Measurements from ENCODE around the gene RGS12.

The RGS12 gene

DNA sequence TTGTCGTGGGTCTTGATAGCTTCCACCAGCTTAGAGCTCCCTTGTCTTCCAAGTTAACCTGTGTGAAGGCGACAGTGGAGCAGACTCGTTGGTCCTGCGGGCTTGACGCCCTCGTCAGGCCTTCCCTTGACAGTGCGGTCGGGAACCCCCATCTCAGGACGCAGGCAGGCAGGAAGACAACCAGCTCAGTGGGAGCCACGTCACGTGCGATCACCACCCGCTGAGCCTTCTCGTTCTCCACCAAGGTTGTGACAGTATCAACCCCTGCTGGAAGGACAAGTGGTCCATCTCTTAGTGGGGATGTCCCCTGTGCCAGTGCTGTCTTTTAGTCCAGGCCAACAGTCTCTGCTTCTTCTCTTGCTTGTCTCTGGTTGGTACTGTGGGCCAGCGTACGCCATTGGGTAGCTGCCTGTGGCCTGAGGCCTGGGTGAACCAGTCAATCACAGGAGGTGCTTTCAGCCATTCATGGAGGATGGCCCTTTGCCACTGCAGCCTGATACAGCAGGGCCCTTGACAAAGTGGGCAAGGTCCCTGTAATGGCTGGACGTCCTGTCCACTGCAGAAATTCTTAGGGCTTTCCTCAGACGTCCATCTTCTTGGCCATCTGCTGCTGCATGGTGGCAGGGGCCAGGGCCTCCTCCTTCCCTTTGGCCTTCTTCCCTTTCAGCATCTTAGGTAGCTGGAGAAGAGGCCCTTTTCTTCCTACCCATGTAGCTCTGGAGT is 31.4 kb downstream of the RGS12 start:
- Histone ChIP-seq H3K27ac (replicated peaks) (no peak overlapping the region), H3K4me3 (replicated peaks; ENCODE audit: insufficient read depth, low read length) (no peak overlapping the region), H3K27me3 (ENCODE audit: insufficient read depth, poor library complexity, severe bottlenecking) (no peaks in the 10 kb centered on the region)
- no peak for DNase-seq (ENCODE audit: low read depth in 1 of 2, low spot score in 1 of 2)
- TF ChIP-seq GABPA (IDR thresholded peaks at IDR 0.05; ENCODE audit: low read depth) (no peak), POLR2AphosphoS5 (IDR thresholded peaks at IDR 0.05; ENCODE audit: low read depth) (no peak), SPI1 (IDR thresholded peaks at IDR 0.05; ENCODE audit: borderline replicate concordance, low read depth) (no peak)
- TF ChIP-seq, protein P1, sequence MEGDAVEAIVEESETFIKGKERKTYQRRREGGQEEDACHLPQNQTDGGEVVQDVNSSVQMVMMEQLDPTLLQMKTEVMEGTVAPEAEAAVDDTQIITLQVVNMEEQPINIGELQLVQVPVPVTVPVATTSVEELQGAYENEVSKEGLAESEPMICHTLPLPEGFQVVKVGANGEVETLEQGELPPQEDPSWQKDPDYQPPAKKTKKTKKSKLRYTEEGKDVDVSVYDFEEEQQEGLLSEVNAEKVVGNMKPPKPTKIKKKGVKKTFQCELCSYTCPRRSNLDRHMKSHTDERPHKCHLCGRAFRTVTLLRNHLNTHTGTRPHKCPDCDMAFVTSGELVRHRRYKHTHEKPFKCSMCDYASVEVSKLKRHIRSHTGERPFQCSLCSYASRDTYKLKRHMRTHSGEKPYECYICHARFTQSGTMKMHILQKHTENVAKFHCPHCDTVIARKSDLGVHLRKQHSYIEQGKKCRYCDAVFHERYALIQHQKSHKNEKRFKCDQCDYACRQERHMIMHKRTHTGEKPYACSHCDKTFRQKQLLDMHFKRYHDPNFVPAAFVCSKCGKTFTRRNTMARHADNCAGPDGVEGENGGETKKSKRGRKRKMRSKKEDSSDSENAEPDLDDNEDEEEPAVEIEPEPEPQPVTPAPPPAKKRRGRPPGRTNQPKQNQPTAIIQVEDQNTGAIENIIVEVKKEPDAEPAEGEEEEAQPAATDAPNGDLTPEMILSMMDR (IDR thresholded peaks at IDR 0.05; ENCODE audit: insufficient read depth, low read length) = no peak
- TF ChIP-seq, protein P2, sequence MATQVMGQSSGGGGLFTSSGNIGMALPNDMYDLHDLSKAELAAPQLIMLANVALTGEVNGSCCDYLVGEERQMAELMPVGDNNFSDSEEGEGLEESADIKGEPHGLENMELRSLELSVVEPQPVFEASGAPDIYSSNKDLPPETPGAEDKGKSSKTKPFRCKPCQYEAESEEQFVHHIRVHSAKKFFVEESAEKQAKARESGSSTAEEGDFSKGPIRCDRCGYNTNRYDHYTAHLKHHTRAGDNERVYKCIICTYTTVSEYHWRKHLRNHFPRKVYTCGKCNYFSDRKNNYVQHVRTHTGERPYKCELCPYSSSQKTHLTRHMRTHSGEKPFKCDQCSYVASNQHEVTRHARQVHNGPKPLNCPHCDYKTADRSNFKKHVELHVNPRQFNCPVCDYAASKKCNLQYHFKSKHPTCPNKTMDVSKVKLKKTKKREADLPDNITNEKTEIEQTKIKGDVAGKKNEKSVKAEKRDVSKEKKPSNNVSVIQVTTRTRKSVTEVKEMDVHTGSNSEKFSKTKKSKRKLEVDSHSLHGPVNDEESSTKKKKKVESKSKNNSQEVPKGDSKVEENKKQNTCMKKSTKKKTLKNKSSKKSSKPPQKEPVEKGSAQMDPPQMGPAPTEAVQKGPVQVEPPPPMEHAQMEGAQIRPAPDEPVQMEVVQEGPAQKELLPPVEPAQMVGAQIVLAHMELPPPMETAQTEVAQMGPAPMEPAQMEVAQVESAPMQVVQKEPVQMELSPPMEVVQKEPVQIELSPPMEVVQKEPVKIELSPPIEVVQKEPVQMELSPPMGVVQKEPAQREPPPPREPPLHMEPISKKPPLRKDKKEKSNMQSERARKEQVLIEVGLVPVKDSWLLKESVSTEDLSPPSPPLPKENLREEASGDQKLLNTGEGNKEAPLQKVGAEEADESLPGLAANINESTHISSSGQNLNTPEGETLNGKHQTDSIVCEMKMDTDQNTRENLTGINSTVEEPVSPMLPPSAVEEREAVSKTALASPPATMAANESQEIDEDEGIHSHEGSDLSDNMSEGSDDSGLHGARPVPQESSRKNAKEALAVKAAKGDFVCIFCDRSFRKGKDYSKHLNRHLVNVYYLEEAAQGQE (IDR thresholded peaks at IDR 0.05; ENCODE audit: insufficient replicate concordance, low read depth) = no peak

DNA sequence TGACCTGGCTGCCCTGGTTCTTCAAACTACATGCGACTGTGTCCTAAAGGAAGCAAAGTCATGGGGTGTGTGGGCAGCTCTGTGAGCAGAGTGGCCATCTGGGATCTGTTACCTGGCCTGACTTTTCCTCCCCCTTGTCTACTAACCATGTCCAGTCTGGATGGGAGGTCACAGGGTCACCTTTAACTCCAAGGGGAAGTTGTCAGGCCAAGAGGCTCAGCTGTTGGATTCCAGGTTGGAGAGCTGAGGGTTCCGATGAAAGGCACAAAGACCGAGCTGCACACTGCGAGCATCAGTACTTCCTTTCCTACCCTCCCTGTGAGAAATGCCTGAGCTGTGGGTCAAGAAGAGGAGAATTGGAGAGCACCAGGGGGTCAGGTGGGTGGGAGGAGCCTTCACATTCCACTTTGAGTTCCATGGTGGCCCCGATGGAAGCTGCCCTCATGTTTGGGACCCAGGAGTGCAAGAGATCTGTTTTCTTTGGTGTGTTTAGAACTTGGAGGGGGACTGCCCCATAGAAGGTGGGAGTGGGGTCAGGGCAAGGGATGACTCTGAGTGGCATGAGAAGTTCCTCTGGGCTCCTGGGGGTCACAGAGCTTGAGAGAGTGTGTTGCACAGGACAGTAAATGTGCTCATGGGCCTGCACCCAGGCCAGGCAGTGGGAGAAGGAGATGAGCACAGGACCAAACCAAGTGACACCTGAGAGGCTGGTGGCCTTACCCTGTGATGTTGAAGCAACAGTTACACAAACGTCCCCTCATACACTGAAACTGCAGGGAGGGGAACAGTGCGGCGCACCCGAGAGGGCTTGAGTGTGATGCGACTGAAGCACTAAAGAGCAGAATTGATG is 36.2 kb downstream of the RGS12 start:
- H3K4me3 ChIP-seq (replicated peaks; ENCODE audit: insufficient read depth, low read length) = no peak overlapping the region
- TF ChIP-seq GABPA (IDR thresholded peaks at IDR 0.05; ENCODE audit: low read depth) (no peak), SPI1 (IDR thresholded peaks at IDR 0.05; ENCODE audit: borderline replicate concordance, low read depth) (no peak), POLR2AphosphoS5 (IDR thresholded peaks at IDR 0.05; ENCODE audit: low read depth) (no peak)
- TF ChIP-seq, protein P2 (IDR thresholded peaks at IDR 0.05; ENCODE audit: insufficient replicate concordance, low read depth) = no peak
- TF ChIP-seq, protein P1 (IDR thresholded peaks at IDR 0.05; ENCODE audit: insufficient read depth, low read length) = no peak
- H3K27ac ChIP-seq (replicated peaks) = no peak overlapping the region
- DNase-seq (ENCODE audit: low read depth in 1 of 2, low spot score in 1 of 2) = no peak
- no peaks in the 10 kb centered on the region for H3K27me3 ChIP-seq (ENCODE audit: insufficient read depth, poor library complexity, severe bottlenecking)

DNA sequence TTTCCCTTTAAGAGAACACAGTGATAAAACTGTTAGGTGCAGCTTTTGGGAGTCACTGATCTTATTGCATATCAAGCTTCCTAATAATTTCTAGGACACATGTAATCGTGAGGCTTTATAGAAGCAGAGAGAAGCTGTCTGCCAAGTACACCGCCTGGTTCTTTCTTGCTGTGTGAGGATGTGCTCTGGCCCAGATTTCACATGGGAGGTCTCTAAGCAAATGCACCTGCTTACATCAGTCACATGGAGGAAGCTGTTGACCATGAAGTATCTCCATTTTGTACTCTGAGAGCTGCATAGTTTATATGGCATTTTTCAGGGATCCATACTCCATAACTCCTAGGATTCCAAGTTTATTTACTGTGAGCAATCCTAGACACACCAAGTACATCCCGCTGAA is 37.1 kb downstream of the RGS12 start:
- TF ChIP-seq GABPA (IDR thresholded peaks at IDR 0.05; ENCODE audit: low read depth) (no peak), POLR2AphosphoS5 (IDR thresholded peaks at IDR 0.05; ENCODE audit: low read depth) (no peak), SPI1 (IDR thresholded peaks at IDR 0.05; ENCODE audit: borderline replicate concordance, low read depth) (no peak)
- TF ChIP-seq, protein P2 (IDR thresholded peaks at IDR 0.05; ENCODE audit: insufficient replicate concordance, low read depth) = no peak
- TF ChIP-seq, protein P1 (IDR thresholded peaks at IDR 0.05; ENCODE audit: insufficient read depth, low read length) = no peak
- no peaks in the 10 kb centered on the region for H3K27me3 ChIP-seq (ENCODE audit: insufficient read depth, poor library complexity, severe bottlenecking)
- no peak overlapping the region for H3K27ac ChIP-seq (replicated peaks)
- no peak overlapping the region for H3K4me3 ChIP-seq (replicated peaks; ENCODE audit: insufficient read depth, low read length)
- DNase-seq (ENCODE audit: low read depth in 1 of 2, low spot score in 1 of 2) = no peak
